DMS114 treated with DMSO at 0.1 percent for 48 hours (cell line): Measurements from ENCODE around the gene IFITM5.
"Not testable (repeated sequence)": the region's sequence is repeated elsewhere in the genome, so short reads cannot be mapped to it uniquely, and the experiment has no call there.

Source experiments
- DNase-seq: peaks from one replicate; lab custom pipeline; 2025; ENCODE audit not compliant: unreplicated experiment; lab: John Stamatoyannopoulos, UW

IFITM5 gene

DNA sequence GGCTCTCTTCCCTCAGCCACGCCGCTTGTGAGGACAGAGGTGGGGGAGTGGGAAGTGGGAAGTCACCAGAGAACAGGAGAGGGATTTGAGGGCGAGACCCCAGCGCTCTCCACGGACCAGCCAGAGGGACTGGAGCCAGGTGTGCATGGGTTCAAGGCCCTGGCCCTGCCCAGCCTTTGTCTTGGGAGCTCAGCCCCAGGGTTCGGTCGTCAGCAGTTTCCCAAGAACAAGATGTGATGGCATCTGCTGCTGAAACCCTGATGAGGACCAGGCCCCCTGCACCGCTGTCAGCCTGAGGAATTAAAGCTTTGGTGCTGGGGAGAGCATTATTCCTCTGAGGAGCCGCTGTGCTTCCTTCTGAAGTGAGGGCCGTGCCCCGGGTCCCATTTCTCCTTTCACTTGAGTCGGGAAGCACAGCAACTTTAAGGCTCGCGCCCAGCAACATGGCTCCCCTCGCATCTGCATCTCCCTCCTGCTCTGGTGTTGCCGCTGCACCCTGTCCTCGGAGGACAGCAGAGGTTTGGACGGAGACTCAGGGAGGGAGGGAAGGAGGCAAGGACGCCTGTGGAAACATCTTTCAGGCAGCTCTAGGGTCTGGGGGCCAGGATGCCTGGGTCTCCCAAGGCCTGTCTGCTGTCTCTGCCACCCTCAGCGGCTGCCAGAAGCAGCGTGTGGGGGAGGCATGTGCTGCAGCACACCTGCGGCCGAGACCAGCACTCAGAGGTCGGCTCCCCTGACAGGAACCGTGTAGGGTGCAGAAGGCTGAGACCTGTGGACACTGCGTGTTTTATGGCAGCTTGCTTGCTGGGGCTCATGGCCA is 3.8 kb downstream of the IFITM5 start:
- DNase-seq, result no peak

DNA sequence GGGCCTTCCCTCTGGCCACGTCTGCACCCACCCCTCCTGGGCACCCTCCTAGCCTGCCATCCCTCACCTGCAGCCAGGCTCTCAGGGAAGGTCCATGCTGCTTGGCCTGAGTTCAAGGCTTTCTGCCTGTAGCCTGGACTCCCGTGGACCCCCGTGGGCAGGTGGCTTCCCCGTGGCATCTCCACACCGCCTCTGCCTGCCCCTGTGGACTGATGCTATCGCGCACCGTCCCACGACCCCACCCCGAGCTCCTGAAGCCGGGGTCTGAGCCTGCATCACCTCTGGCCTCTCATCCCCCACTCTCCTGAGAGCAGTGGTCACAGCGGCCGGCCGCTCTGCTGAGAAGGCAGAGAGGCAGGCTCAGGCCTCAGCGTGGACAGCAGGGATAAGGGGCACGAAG is 4.5 kb downstream of the IFITM5 start:
- no peak for DNase-seq

DNA sequence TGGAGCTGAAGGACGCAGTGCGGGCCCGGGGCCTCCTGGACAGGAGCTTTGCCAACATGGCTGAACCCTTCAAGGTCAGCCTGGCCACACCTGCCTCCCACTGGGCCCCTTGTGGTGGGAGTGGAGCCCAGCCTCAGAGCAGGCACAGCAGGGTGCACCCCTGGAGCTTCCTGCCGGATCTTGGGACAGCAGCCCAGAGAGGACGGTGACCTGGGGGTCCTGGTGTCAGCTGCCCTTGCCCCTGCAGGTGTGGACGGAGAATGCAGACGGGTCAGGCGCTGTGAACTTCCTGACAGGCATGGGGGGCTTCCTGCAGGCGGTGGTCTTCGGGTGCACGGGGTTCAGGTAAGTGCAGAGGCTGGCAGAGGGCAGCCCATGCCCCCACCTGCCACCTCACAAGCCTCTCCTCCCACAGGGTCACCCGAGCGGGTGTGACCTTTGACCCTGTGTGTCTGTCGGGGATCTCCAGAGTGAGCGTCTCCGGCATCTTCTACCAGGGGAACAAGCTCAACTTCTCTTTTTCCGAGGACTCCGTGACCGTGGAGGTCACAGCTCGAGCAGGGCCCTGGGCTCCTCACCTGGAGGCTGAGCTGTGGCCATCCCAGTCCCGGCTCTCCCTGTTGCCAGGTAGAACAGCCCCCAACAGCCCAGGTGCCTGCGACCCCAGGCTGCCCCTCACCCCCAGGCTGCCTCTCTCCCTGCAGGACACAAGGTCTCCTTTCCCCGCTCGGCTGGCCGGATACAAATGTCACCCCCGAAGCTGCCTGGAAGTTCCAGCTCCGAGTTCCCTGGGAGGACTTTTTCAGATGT is 5.3 kb downstream of the IFITM5 start:
- DNase-seq, result no peak

DNA sequence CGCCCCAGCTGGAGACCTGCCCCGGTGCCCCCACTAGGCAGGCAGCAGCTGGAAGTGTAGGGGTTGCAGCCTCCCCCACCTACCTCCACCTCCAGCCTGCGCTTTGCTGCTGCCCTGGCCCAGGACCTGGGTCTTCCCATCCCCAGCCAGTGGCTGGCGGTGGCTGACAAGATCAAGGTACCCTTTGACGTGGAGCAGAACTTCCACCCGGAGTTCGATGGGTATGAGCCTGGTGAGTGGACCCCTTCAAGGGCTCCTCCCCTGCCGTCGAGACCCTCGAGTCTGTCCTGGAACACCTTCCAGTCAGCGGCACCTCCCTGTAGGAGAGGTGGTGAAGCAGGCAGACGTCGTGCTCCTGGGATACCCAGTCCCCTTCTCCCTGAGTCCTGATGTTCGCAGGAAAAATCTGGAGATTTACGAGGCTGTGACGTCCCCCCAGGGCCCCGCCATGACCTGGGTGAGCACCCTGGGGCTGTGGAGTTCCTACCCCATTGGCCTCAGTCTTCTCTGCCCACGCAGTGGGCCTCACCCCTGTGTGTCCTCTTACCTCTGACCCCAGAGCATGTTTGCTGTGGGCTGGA is 6.0 kb downstream of the IFITM5 start:
- no peak for DNase-seq

DNA sequence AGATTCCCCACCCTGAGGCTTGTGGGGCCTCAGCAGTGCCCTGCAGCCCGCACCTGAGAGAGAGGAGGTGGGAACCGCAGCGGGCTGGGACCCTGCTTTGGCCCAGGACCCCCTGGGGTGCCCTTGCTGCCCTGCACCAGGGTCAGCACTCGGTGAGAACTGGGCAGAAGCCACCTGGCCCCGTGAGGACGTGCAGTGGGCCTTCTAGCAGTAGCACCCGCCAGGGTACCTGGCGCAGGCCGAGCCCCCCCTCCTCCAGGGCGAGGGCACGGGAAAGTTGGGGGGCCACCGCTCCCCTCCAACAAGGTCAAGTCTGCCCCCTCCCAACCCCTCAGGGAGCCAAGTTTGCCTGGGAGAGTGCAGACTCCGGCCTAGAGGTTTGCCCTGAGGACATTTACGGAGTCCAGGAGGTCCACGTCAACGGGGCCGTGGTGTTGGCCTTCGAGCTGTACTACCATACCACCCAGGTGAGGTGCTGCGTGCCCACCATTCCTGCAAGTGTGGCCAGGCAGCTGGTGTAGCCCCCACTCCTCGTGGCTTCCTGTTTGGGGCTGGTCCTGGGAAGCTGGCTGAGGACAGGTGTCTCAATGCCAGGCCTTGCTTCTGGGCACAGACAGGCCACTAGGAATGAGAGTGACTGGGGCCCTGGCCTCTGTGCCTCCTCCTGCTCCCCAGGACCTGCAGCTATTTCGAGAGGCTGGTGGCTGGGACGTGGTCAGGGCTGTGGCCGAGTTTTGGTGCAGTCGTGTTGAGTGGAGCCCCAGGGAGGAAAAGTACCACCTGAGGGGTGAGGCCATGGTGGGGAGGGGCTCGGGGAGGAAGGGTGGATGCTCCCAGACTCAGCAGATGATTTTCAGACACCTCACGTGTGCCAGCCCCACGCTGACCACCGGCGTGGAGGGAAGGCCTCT is 6.9 kb downstream of the IFITM5 start:
- no peak for DNase-seq

DNA sequence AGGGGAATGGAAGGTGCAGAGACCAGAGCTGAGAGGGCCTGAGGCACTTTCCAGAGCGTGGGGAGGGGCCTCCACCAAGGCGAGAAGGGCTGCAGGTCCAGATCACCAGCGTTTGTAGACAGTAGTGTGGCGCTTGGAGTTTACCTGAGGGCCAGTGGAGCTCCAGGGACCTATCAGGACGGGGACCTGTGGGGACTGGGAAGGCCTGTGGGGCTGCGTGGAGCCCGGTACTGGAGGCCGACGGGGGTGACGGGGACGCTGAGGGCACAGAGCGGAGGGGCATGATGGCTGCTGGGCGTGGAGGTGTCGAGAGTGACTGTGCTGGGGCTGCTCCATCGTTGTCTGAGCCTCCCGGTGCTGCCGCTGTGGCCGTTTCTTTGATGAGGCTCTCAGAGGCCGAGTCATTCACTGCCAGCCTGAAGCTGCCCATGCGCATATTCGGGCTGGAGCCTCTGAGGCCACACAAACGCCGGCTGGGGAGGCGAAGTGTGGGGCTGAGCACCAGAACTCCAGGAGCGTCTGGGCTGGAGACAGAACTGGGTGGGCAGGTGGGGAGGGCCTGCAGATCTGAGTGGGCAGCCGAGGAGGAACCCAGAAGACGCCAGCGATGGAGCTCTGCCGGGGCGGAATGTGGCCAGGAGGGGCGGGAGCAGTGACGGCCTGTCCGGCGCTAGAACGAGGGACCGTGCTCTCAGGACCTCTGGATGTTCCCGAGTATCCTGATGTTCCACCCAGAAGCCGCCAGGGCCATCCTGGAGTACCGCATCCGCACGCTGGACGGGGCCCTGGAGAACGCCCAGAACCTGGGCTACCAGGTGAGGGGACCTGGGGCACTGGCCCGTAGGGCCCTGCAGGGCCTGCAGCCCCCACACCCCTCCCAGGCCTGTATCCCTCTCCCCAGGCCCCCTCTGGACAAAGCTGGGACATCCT is 7.8 kb downstream of the IFITM5 start:
- no peak for DNase-seq

DNA sequence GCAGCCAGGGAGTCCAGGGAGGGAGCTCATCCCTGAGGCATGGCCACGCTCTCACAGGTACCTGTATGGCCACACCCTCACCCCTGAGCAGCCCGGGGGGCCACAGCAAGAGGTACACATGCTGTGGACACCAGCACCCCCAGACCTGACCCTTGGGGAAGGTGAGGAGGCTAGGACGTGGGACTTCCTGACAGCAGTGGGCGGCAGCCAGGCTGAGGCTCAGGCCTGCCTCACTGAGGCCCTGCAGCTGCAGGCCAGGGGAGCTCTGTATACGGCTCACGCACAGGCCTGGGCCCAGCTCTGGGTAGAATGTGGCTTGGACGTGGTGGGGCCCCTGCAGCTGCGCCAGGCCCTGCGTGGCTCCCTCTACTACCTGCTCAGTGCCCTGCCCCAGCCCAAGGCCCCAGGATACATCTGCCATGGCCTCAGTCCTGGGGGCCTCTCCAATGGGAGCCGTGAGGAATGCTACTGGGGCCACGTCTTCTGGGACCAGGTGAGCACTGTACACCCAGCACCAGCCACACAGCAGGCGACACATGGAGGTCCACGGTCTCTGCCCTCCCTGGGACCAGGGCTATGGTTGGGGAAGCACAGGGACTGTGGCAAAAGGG is 8.6 kb downstream of the IFITM5 start:
- no peak for DNase-seq

DNA sequence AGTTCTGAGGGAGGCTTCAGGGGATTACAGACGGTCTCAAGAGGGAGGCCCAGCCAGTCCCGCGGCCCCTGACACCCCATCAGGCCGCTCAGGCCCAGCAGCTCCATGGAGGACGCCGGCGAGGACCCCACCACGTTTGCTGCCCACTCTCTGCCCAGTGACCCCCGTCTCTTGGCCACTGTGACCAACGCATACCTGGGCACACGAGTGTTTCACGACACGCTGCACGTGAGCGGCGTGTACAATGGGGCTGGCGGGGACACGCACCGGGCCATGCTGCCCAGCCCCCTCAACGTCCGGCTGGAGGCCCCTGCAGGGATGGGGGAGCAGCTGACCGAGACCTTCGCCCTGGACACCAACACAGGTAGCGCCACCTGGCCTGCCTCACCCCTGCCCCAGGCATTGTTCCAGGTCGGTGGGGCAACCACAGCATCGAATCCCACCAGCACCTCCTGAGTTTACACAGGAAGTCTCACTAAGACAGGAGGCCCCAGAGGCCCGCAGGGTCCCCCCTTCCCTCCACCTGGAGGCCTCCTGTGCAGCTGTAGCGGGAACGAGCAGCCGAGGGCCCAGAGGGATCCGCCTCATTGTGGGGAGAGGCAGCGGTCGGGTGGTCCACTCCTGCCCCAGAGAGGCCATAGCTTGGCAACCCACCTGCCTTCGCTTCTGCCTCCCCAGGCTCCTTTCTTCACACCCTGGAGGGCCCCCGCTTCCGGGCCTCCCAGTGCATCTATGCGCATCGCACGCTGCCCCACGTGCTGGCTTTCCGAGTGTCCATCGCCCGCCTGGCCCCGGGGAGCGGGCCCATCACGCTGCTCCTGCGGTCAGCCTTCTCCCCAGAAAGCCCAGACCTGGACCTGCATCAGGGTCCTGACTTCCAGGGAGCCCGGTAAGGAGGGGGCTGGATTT is 9.4 kb downstream of the IFITM5 start:
- no peak for DNase-seq

DNA sequence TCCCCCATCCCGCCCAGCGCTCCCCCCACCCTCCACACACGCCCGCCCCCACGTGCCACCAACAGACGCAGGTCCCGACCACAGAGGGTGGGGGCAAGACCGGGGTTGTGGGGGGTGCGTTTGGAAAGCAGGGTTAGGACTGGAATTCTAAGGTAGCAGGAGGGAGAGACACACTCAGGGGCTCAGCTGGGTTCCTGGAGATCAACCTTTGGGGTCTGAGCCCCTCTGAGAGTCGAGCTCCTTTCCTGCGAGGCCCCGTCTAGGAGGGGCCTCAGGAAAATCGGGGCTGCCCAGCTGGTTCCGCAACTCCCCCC is 10.0 kb downstream of the IFITM5 start:
- DNase-seq, result no peak

DNA sequence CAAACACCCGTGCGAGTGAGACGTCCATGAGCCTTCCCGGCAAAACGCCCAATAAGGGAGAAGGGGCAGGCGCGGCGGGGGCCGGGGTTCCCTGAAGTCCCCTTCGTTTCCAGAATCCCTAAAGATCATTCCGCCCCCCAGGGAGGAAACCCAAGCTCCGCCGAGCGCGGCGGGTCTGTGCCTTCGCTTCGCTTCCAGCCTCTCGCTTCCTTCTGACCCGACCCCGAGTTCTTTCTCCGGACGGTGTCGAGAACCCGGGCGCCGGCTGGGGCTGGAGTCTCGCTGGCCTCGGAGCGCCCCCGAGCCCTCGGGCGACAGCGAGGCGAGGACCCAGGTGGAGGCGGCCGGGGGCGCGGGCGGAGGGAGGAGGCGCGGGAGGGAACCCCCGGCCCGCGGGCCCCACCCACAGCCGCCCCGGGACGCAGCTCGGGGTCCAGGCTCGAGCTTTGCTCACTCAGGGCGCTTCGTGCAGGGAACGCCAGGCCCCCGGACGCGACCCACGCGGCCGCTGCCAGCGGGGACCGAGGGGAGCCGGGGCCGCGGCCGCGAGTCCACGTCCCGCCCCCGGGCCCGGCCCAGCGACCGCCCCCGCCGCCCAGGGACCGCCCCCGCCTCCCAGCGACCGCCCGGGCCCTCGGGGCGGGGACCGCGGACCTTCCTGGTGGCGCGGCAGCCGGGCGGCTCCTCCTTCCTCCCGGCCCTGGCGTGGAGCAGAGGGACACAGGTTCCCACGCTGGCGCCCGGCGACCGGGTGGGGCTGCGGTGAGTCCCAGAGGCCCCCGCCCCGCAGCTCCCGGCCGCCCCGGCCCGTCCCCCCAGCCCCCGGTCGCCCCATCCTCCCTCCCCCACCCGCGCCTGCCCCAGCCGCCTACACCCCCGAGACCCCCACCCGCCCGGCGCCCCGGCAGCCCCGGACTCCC is 10.6 kb downstream of the IFITM5 start, which contains the start of gene PGGHG:
Gene PGGHG, plus strand, starts transcription at position 649 of the 920 bp plus-strand sequence. CDS start 691 bp downstream, outside the sequence.
- DNase-seq, result no peak

DNA sequence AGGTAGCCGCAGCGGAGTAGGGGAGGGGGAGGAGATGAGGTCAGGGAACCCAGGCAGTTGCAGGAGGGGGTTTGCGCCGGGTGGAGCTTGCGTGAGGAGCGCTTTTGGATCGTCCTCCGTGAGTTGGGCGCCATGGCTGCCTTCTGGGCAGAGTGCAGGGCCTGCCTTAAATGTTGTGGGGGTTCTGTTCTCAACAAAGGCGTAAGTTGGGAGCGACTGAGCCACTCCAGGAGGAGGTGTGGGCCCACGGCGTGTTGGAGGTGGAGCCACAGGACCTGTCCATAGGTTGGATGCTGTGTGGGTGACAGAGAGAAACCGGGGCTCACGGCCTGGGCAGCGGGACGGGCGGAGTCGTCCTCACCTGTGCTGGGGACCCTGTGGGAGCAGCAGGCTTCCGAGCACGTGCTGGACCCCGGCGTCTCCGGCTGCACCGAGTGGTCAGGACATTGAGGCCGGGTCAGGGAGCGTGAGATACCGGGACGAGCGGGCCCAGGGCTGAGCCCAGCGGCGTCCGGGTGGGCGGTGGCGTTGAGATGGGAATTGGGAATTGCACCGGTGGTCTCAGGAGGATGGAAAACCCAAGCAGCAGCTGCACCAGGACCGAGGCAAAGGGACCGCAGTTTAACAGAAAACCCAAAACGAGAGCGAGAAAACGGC is 11.4 kb downstream of the IFITM5 start:
- DNase-seq, result no peak

DNA sequence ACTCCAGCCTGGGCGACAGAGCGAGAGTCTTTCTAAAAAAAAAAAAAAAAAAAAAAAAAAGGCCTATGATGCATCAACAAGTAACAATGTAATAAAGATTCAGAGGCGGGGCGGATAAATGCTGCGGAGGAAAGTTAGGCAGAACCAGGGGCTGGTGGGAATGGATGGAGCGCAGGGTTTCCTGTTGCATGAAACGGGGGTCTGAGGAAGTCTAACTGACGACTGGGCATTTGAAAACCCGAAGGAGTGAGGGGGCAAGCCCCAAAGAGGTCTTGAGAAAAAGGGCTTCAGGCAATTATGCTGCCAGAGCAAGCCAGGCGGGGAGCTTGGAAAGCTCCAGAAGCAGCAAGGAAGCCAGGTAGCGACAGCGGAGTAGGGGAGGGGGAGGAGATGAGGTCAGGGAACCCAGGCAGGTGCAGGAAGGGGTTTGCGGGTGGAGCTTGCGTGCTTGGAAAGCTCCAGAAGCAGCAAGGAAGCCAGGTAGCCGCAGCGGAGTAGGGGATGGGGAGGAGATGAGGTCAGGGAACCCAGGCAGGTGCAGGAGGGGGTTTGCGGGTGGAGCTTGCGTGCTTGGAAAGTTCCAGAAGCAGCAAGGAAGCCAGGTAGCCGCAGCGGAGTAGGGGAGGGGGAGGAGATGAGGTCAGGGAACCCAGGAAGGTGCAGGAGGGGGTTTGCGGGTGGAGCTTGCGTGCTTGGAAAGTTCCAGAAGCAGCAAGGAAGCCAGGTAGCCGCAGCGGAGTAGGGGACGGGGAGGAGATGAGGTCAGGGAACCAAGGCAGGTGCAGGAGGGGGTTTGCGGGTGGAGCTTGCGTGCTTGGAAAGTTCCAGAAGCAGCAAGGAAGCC is 12.1 kb downstream of the IFITM5 start:
- not testable (repeated sequence) for DNase-seq

DNA sequence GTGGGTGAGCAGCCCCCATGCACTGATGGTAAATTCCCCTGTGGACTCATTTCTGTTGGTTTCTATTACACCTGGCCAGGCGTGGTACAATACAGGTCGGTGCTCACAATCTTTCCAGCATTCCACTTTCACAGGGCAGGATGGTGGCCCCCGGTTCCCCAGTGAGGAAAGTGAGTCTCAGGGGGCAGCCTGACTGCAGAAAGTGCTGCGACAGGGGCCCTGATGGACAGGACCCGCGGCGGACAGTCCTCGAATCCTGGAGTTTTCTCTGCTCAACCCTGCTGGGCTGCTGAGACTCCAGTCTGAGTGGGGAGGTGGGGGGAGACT is 13.5 kb downstream of the IFITM5 start:
- no peak for DNase-seq

DNA sequence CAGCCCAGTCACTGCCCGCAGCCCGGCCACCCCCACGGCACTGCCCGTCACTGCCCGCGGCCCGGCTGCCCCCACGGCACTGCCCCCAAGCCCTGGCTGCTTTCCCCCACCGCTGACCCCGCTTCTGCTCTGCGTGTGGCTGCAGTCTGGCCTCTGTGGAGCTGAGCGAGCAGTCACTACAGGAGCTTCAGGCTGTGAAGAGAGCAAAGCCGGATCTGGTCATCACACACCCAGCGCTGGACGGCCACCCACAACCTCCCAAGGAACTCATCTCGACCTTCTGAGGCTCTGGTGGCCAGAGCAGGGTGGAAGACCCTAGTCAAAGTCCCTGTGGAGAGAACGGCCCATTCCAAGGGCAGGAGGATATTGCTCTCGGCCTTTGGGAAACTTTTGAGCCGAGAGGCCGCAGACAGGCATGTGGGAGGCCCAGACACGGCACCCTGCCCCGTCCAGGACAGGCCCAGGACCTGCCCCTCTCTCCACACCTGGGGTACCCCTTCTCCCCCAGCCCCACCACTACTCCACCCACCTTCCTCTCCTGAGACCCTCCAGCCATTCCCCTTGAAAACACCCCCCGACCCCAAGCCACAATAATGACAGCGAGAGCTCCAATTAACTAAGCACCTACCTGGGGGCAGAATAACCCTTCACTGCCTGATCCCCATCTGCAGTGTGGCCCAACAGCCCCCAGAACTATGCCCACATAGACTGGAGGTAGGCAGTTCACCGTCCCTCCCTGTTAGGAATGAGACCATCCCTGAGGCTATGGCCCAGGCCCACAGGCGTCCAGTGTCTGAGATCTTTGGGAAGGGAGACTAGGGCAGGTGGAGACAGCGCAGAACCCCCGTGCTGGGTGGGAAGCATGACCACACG is 14.1 kb downstream of the IFITM5 start:
- DNase-seq, result no peak
